ENCODE measurements around the gene FRMD4B.

FRMD4B gene

GRCh38 chr3:69143612-69144011, 242.3 kb downstream of the FRMD4B start:
- H3K4me1 ChIP-seq: no peaks in the 10 kb centered on the region
- no peak for DNase-seq (ENCODE audit: low spot score in 2 of 2)
- in situ Hi-C loops (cut with MboI; ENCODE audit: low sequenced_read_pairs): no loop called here
- H3K9me3 ChIP-seq: no peaks in the 10 kb centered on the region
- no peaks in the 10 kb centered on the region for H3K36me3 ChIP-seq (replicated peaks)
- peaks cover 4% of the 10 kb centered on the region for H3K27me3 ChIP-seq (ENCODE audit: low read depth)
- H3K4me3 ChIP-seq: no peak overlapping the region

DNA sequence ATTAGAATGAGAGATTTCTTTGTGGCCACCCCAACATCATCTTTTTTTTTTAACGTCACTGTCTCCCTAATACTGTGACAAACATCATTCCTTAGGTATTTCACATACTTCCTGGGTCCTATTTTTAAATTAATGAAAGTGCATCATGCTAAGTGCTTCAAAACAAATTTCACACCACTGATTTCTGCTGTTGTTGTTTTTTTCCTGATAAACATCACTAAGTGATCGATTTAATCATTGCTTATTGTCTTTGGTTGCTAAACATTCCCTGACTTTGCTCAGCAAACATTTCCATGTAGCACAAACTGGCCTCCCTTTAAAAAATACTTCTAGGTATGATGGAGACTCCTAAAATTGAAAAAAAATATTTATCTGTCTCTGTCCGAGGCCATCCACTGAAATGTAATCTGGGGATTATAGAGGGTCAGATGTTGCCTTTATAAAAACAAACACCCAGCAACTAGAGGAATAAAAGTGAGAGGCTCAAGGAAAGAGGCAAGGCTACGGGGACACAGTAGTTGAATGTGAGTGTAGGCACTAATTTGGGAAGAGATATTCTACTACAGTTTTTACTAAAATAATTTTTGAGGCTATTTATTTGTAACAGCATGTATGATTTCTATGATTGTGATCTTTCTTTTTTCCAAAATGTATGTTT, 243.0 kb downstream of the FRMD4B start:
- no peaks in the 10 kb centered on the region for H3K4me1 ChIP-seq
- in situ Hi-C loops (cut with MboI; ENCODE audit: low sequenced_read_pairs): no loop called here
- no peak overlapping the region for H3K4me3 ChIP-seq
- no peaks in the 10 kb centered on the region for H3K36me3 ChIP-seq (replicated peaks)
- H3K9me3 ChIP-seq: no peaks in the 10 kb centered on the region
- DNase-seq (ENCODE audit: low spot score in 2 of 2): no peak
- peaks cover 4% of the 10 kb centered on the region for H3K27me3 ChIP-seq (ENCODE audit: low read depth)

- Histone ChIP-seq H3K9me3 (no peaks in the 10 kb centered on the region), H3K4me3 (no peak overlapping the region), H3K4me1 (no peaks in the 10 kb centered on the region), H3K36me3 (replicated peaks) (no peaks in the 10 kb centered on the region), H3K27me3 (ENCODE audit: low read depth) (peaks cover 4% of the 10 kb centered on the region)
- in situ Hi-C loops (cut with MboI; ENCODE audit: low sequenced_read_pairs): no loop called here
- no peak for DNase-seq (ENCODE audit: low spot score in 2 of 2)
These were observed 243.8 kb downstream of the FRMD4B start for GRCh38 chr3:69142090-69142489.

- no peak for DNase-seq (ENCODE audit: low spot score in 2 of 2)
- Histone ChIP-seq H3K4me1 (no peaks in the 10 kb centered on the region), H3K9me3 (no peaks in the 10 kb centered on the region), H3K36me3 (replicated peaks) (no peaks in the 10 kb centered on the region), H3K27me3 (ENCODE audit: low read depth) (peaks cover 8% of the 10 kb centered on the region), H3K4me3 (no peak overlapping the region)
- in situ Hi-C loops (cut with MboI; ENCODE audit: low sequenced_read_pairs): no loop called here
These were observed 244.6 kb downstream of the FRMD4B start for GRCh38 chr3:69141313-69141712.

DNA sequence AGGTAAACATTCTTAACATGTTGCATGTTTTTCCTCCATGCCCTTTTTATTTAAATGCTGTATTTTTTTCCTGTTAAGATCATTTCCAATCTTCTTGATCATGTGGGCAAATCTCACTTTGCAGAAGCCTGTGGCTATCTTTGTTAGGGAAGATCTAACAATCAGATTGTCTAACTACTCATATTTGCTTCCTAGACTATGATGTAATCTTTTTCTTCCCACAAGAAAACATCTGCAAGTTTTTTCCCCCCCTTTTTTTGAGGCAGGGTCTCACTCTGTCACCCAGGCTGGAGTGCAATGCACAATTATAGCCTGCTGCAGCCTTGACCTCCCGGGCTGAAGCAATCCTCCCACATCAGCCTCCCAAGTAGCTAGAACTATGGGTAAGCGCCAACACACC, 248.5 kb downstream of the FRMD4B start:
- in situ Hi-C loops (cut with MboI; ENCODE audit: low sequenced_read_pairs): no loop called here
- peaks cover 8% of the 10 kb centered on the region for H3K27me3 ChIP-seq (ENCODE audit: low read depth)
- H3K36me3 ChIP-seq (replicated peaks): no peaks in the 10 kb centered on the region
- H3K4me1 ChIP-seq: no peaks in the 10 kb centered on the region
- no peaks in the 10 kb centered on the region; the same call in 1 of the 2 replicates for H3K9me3 ChIP-seq
- DNase-seq (ENCODE audit: low spot score in 2 of 2): no peak
- no peak overlapping the region for H3K4me3 ChIP-seq

DNA sequence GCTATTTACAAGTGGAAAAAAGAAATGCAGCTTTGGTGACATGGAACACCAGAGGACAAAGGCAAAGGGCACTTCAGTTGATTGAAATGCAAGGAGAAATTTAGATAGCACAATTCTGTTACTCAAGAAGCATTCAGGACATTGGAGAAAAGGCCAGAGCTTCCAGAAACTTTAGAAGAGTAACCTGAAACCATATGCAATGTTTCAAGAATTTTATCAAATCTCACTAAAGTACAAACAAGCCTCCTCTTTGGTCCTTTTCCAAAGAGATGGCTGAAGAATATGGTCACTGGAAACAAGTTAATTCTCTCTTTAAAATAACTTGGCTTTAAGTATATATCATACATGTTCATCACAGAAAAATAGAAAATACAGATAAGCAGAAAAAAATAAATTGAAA, 248.9 kb downstream of the FRMD4B start:
- Histone ChIP-seq H3K9me3 (no peaks in the 10 kb centered on the region; the same call in 1 of the 2 replicates), H3K4me3 (no peak overlapping the region), H3K27me3 (ENCODE audit: low read depth) (peaks cover 8% of the 10 kb centered on the region), H3K36me3 (replicated peaks) (no peaks in the 10 kb centered on the region), H3K4me1 (no peaks in the 10 kb centered on the region)
- in situ Hi-C loops (cut with MboI; ENCODE audit: low sequenced_read_pairs): no loop called here
- no peak for DNase-seq (ENCODE audit: low spot score in 2 of 2)

DNA sequence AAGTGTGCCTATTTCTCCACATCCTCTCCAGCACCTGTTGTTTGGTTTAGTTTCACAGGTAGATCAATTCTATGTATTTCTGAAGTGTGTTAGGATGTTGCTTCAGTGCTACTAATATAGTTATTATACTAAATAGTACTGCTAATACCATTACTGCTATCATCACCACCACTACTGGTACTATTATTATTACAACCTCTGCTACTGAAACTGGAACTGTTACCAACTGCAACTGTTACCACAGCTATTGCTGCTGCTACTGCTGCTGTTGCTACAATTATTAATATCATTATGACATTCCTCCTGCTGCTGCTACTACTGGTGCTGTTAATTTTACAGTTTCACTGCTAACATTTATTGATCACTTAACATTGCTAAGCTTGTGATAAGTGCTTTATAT, 255.2 kb downstream of the FRMD4B start:
- Histone ChIP-seq H3K27me3 (ENCODE audit: low read depth) (no peaks in the 10 kb centered on the region), H3K36me3 (replicated peaks) (no peaks in the 10 kb centered on the region), H3K9me3 (no peaks in the 10 kb centered on the region; the same call in 1 of the 2 replicates), H3K4me3 (no peak overlapping the region), H3K4me1 (peaks cover 16% of the 10 kb centered on the region)
- DNase-seq (ENCODE audit: low spot score in 2 of 2): no peak
- in situ Hi-C loops (cut with MboI; ENCODE audit: low sequenced_read_pairs): no loop called here

- no peaks in the 10 kb centered on the region for H3K27me3 ChIP-seq (ENCODE audit: low read depth)
- no peaks in the 10 kb centered on the region for H3K36me3 ChIP-seq (replicated peaks)
- no peaks in the 10 kb centered on the region; the same call in 1 of the 2 replicates for H3K9me3 ChIP-seq
- H3K4me1 ChIP-seq: peaks cover 18% of the 10 kb centered on the region
- in situ Hi-C loops (cut with MboI; ENCODE audit: low sequenced_read_pairs): no loop called here
- H3K4me3 ChIP-seq: no peak overlapping the region
- no peak for DNase-seq (ENCODE audit: low spot score in 2 of 2)
These were observed 256.4 kb downstream of the FRMD4B start for GRCh38 chr3:69129531-69129930.

DNA sequence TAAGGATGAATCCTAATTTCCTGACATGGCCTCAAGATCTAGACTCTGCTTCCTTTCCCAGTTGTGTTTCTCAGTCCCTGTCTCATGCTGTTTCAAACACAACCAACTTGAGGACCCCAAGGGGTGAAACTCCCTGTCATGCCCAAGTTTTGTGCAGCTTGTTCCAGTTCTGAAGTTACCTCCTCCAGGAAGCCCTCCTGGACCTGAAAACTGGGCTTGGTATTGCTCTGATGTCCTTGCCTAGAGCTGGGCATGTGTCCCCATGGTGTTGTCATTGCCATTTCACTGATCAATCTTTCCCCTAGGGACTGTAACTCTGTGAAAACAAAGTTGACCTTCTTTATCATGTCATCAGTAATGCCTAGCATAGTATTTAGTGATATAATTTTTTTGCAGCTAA, 257.4 kb downstream of the FRMD4B start:
- DNase-seq (ENCODE audit: low spot score in 2 of 2): no peak
- Histone ChIP-seq H3K9me3 (no peaks in the 10 kb centered on the region; the same call in 1 of the 2 replicates), H3K4me1 (peaks cover 18% of the 10 kb centered on the region), H3K4me3 (no peak overlapping the region), H3K27me3 (ENCODE audit: low read depth) (no peaks in the 10 kb centered on the region), H3K36me3 (replicated peaks) (no peaks in the 10 kb centered on the region)
- in situ Hi-C loops (cut with MboI; ENCODE audit: low sequenced_read_pairs): no loop called here

GRCh38 chr3:69126999-69127398, 258.9 kb downstream of the FRMD4B start:
- H3K36me3 ChIP-seq (replicated peaks): no peaks in the 10 kb centered on the region
- H3K9me3 ChIP-seq: no peaks in the 10 kb centered on the region
- in situ Hi-C loops (cut with MboI; ENCODE audit: low sequenced_read_pairs): no loop called here
- DNase-seq (ENCODE audit: low spot score in 2 of 2): no peak
- peaks cover 18% of the 10 kb centered on the region for H3K4me1 ChIP-seq
- H3K27me3 ChIP-seq (ENCODE audit: low read depth): no peaks in the 10 kb centered on the region
- no peak overlapping the region for H3K4me3 ChIP-seq

DNA sequence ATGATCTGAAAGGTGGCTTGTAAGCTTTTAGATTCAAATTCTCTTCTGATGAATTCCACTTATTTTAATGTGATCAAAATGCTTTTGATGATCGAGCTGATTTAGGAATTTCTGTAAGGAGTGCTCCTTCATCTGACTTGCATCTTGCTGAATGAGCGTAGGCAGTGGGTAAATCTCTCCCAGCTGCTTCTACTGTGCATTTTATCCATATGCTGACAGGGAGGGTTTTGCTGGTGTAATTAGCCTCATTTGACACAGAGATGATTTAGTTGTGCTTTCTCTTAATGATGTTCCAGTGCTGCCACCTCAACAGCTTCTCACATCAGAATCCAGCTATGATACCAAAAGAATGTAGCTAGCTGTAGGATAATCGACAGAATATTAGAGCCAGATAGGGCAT, 259.7 kb downstream of the FRMD4B start:
- H3K9me3 ChIP-seq: no peaks in the 10 kb centered on the region
- H3K4me1 ChIP-seq: peaks cover 18% of the 10 kb centered on the region
- DNase-seq (ENCODE audit: low spot score in 2 of 2): peak in 1 of 2 experiments; percentile 49
- no peak overlapping the region for H3K4me3 ChIP-seq
- in situ Hi-C loops (cut with MboI; ENCODE audit: low sequenced_read_pairs): no loop called here
- H3K27me3 ChIP-seq (ENCODE audit: low read depth): no peaks in the 10 kb centered on the region
- H3K36me3 ChIP-seq (replicated peaks): no peaks in the 10 kb centered on the region

DNA sequence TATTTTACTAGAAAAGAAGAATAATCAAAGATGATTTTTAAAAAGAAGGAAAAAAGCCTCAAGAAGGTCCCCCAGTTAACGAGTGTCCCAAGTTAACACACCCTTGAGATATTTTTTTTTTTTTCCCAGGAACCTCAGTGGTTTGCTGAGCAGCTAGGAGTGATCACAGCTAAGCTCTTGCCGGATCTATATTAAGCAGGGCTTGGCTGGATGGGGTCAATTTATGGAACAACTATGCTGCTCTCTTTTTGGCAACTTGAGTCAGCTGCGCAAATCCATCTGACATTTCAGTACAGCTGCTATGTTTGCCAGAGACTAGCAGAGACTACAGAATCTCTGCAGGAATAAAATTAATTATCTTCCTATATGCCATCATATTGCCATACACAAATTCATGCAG, 263.5 kb downstream of the FRMD4B start, which contains the start of gene LMOD3:
Gene LMOD3, minus strand, starts transcription at position 193 of the 400 bp plus-strand sequence. CDS start 209 bp downstream, outside the sequence.
- Histone ChIP-seq H3K4me1 (peaks cover 18% of the 10 kb centered on the region), H3K36me3 (replicated peaks) (no peaks in the 10 kb centered on the region), H3K4me3 (no peak within 1 kb of the TSS), H3K27me3 (ENCODE audit: low read depth) (0 out of 2 replicates have a peak, but pooled peaks cover 3% of the 10 kb centered on the region), H3K9me3 (no peaks in the 10 kb centered on the region)
- in situ Hi-C loops (cut with MboI; ENCODE audit: low sequenced_read_pairs): no loop called here
- DNase-seq (ENCODE audit: low spot score in 2 of 2): no peak

DNA sequence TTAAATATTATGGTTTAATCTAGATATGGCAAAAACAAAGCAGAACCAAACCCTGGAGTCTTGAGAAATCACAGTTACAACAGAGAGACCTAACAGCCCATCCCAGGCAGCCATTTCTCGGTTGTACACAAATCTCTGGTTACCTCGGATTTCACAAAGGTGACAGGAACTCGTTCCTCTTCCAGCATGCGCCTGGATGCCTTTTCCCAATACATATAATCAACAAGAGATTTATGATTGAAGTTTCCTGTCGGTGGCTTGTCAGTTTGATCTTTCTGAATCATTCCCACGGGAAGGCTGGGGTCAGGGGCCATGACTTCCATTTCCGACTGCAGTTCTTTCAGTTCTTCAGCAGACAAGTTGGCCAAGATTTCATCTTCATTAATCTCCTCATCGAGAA, 263.9 kb downstream of the FRMD4B start:
- 0 out of 2 replicates have a peak, but pooled peaks cover 3% of the 10 kb centered on the region for H3K27me3 ChIP-seq (ENCODE audit: low read depth)
- in situ Hi-C loops (cut with MboI; ENCODE audit: low sequenced_read_pairs): no loop called here
- no peak overlapping the region for H3K4me3 ChIP-seq
- no peaks in the 10 kb centered on the region for H3K36me3 ChIP-seq (replicated peaks)
- no peaks in the 10 kb centered on the region for H3K9me3 ChIP-seq
- no peak for DNase-seq (ENCODE audit: low spot score in 2 of 2)
- peaks cover 15% of the 10 kb centered on the region for H3K4me1 ChIP-seq

GRCh38 chr3:69121513-69121912, 264.4 kb downstream of the FRMD4B start:
- 0 out of 2 replicates have a peak, but pooled peaks cover 3% of the 10 kb centered on the region for H3K27me3 ChIP-seq (ENCODE audit: low read depth)
- H3K36me3 ChIP-seq (replicated peaks): no peaks in the 10 kb centered on the region
- no peaks in the 10 kb centered on the region for H3K9me3 ChIP-seq
- in situ Hi-C loops (cut with MboI; ENCODE audit: low sequenced_read_pairs): no loop called here
- H3K4me1 ChIP-seq: peaks cover 11% of the 10 kb centered on the region
- H3K4me3 ChIP-seq: no peak overlapping the region
- DNase-seq (ENCODE audit: low spot score in 2 of 2): no peak

Measured in HAP-1 (cell line).